Thoracic aorta (tissue), 2 donors: ENCODE results near the gene PPEF1. TPM values are rescaled to one million over a fixed set of nuclear protein-coding genes. Genes with fewer than 3 reads are reported as not detected.

Experiments used
- ATAC-seq: fragments of 150-250 bp; one replicate; pipeline ENCODE4 v1.8.0; 2017; ENCODE audit warnings: low read depth; ENCODE audit not compliant: insufficient number of reproducible peaks, low FRiP score
- DNase-seq: peaks from one replicate; pipeline ENCODE4 v3.0.0-alpha.2; 2020; ENCODE audit warnings: low spot score
- H3K27ac ChIP-seq, 2 donors: fragments of 200-600 bp; sonication (generic); 1 replicate in 1 of 2; 2 replicates in 1 of 2; pipeline ENCODE4 v1.5.1; 2016; ENCODE audit warnings: mild to moderate bottlenecking in 2 of 2, moderate library complexity in 2 of 2
- H3K27me3 ChIP-seq: fragments of 200-600 bp; sonication (generic); replicated peaks from 2 replicates; pipeline ENCODE4 v1.6.0; 2016; ENCODE audit warnings: mild to moderate bottlenecking; ENCODE audit not compliant: insufficient read depth
- H3K36me3 ChIP-seq: fragments of 200-600 bp; sonication (generic); one replicate; pipeline ENCODE4 v1.5.1; 2016
- H3K4me1 ChIP-seq, 2 donors: fragments of 200-600 bp; sonication (generic); 1 replicate in 1 of 2; 2 replicates in 1 of 2; pipeline versions ENCODE4 v1.5.1 to v1.6.0; 2016; ENCODE audit warnings: low read depth in 2 of 2, mild to moderate bottlenecking in 1 of 2; ENCODE audit not compliant: control insufficient read depth in 1 of 2
- H3K4me3 ChIP-seq: fragments of 200-600 bp; sonication (generic); 2 replicates; pipeline ENCODE4 v1.5.1; 2016; ENCODE audit warnings: mild to moderate bottlenecking
- H3K9me3 ChIP-seq: fragments of 200-600 bp; sonication (generic); 2 replicates; pipeline ENCODE4 v1.5.1; 2016
- CTCF ChIP-seq: fragments of 200-600 bp; sonication (generic); IDR thresholded peaks from one replicate; pipeline ENCODE4 v1.5.1; 2019; ENCODE audit warnings: antibody characterized with exemption
- total RNA-seq, 2 donors: library from RNA; depleted of rRNA; stranded (reverse); fragments of >200 nt; gene quantifications; one replicate each; pipeline versions ENCODE4 v1.1.0 to v1.2.3, GENCODE V29; 2016

PPEF1 gene
- total RNA-seq, 2 donors from 2014 or later, result not detected

GRCh38 chrX:18702362-18703195 is 4.9 kb upstream of the PPEF1 start:
- Histone ChIP-seq H3K27me3 (no peaks in the 10 kb centered on the region), H3K9me3 (no peaks in the 10 kb centered on the region), H3K4me3 (no peak overlapping the region), H3K36me3 (no peaks in the 10 kb centered on the region), H3K27ac (no peak overlapping the region), H3K4me1 (peaks cover 0 to 8% of the 10 kb centered on the region in 2 donors)
- TF ChIP-seq CTCF, result no peak
- no peak for ATAC-seq
- no peak for DNase-seq

- Histone ChIP-seq H3K4me1 (no peaks in the 10 kb centered on the region), H3K9me3 (no peaks in the 10 kb centered on the region), H3K27ac (no peak overlapping the region), H3K4me3 (no peak overlapping the region), H3K27me3 (no peaks in the 10 kb centered on the region), H3K36me3 (no peaks in the 10 kb centered on the region)
- no peak for ATAC-seq
- TF ChIP-seq CTCF, result no peak
- no peak for DNase-seq
Measured at GRCh38 chrX:18709833-18710232, 2.4 kb downstream of the PPEF1 start.

GRCh38 chrX:18714910-18715309 is 7.5 kb downstream of the PPEF1 start:
- no peak for TF ChIP-seq CTCF
- Histone ChIP-seq H3K27ac (no peak overlapping the region), H3K4me3 (no peak overlapping the region), H3K27me3 (no peaks in the 10 kb centered on the region), H3K36me3 (no peaks in the 10 kb centered on the region), H3K9me3 (no peaks in the 10 kb centered on the region), H3K4me1 (no peaks in the 10 kb centered on the region)
- DNase-seq, result no peak
- ATAC-seq, result no peak

- no peaks in the 10 kb centered on the region for H3K4me1 ChIP-seq
- no peak overlapping the region for H3K27ac ChIP-seq
- no peaks in the 10 kb centered on the region for H3K27me3 ChIP-seq
- no peak for DNase-seq
- H3K9me3 ChIP-seq, result no peaks in the 10 kb centered on the region
- H3K36me3 ChIP-seq, result no peaks in the 10 kb centered on the region
- no peak overlapping the region for H3K4me3 ChIP-seq
- ATAC-seq, result no peak
- TF ChIP-seq CTCF, result no peak
Measured at GRCh38 chrX:18719852-18720251, 12.4 kb downstream of the PPEF1 start.

DNA sequence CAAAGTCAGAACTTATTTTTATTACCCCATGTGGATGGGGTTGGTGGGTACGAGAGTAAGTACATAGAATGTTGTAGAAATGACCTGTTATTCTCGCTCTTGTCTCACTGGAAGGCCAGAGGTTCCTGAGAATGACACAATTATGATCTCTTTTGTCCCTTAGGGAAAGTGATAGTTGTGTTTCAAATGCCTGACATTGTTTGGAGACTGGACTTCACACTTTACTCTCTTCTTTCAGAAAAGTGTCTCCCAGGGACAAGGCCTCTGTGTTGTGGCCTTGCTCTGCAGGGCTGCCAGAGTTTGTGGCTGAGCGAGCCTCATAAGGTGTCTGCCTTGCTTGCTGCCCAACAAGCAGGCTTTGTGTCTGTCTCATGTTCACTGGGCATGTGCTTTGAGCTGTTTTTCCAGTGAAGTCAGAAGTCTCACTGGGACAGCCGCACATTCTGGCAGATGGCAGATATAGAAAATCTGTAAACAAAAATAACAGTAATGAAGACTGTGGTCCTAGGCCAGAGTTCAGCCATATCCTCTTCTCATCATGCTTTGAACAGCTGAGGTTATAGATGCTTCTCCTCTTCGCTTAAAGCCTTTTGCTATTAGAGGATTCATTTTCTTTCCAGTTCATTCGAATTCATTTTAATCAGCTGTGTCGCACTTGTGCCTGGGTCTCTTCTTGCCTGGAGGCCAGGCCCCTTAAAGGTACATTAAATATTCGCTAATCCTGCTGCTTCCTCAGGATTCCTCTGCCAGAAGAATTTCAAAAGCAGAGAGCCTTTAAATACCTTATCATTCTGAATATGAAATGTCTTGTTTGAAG is 14.4 kb downstream of the PPEF1 start:
- Histone ChIP-seq H3K4me3 (no peak overlapping the region), H3K36me3 (no peaks in the 10 kb centered on the region), H3K27ac (peak overlapping the region in 1 of 2 donors; percentile 20), H3K27me3 (no peaks in the 10 kb centered on the region), H3K9me3 (no peaks in the 10 kb centered on the region), H3K4me1 (no peaks in the 10 kb centered on the region)
- no peak for DNase-seq
- TF ChIP-seq CTCF, result no peak
- no peak for ATAC-seq
